ENCODE measurements around the gene WNT8B. TPM values are rescaled to one million over a fixed set of nuclear protein-coding genes. Genes with fewer than 3 reads are reported as not detected.

The WNT8B gene
- total and polyA plus RNA-seq, 7 experiments from 2014 or later = 0.09 to 0.44 (median 0.19) TPM; not detected in 3

- no peaks in the 10 kb centered on the region for H3K4me1 ChIP-seq (ENCODE audit: control insufficient read depth in 2 of 2, insufficient read depth in 2 of 2, low read length in 2 of 2)
- Mint-ChIP-seq H3K27me3 (no peaks in the 10 kb centered on the region), H3K36me3 (peaks cover 0 to 3% (median 0%) of the 10 kb centered on the region in 5 donors), H3K9me3 (no peaks in the 10 kb centered on the region), H3K4me1 (peaks cover 0 to 4% (median 0%) of the 10 kb centered on the region in 7 donors), H3K27ac (no peak overlapping the region), H3K4me3 (no peak overlapping the region)
- ChIA-PET CTCF (interaction anchor here (1.2 to 3.4 kb wide), 3 partner anchors 70 to 82 kb away, joined by 3 to 18 read pairs (median 6); no protein-coding TSS in a partner anchor), POLR2A (no interaction called here)
- no peak overlapping the region for H3K27ac ChIP-seq (ENCODE audit: low read depth, low read length)
- H3K4me3 ChIP-seq (ENCODE audit: low read length) = no peak overlapping the region
- H3K9me3 ChIP-seq (ENCODE audit: control insufficient read depth in 2 of 3, low read length in 3 of 3) = no peaks in the 10 kb centered on the region
- no peak for DNase-seq
- intact Hi-C loops (cut with micrococcal nuclease) = no loop called here
- no peak for ATAC-seq
- H3K27me3 ChIP-seq (ENCODE audit: control insufficient read depth in 2 of 2, insufficient read depth in 2 of 2, low read length in 2 of 2) = no peaks in the 10 kb centered on the region
- no peaks in the 10 kb centered on the region for H3K36me3 ChIP-seq (ENCODE audit: control insufficient read depth in 2 of 3, insufficient read depth in 3 of 3, low read length in 3 of 3)
These were observed 24.0 kb upstream of the WNT8B start for GRCh38 chr10:100438674-100439315.

GRCh38 chr10:100442548-100442947 lies 20.3 kb upstream of the WNT8B start:
- H3K27me3 Mint-ChIP-seq = no peaks in the 10 kb centered on the region
- peaks cover 0 to 6% (median 0%) of the 10 kb centered on the region in 5 donors for H3K36me3 Mint-ChIP-seq
- H3K27ac Mint-ChIP-seq = no peak overlapping the region
- DNase-seq (no peak), ATAC-seq (no peak)
- intact Hi-C loops (cut with micrococcal nuclease) = no loop called here
- Histone ChIP-seq H3K36me3 (ENCODE audit: control insufficient read depth in 2 of 3, insufficient read depth in 3 of 3, low read length in 3 of 3) (no peaks in the 10 kb centered on the region), H3K27me3 (ENCODE audit: control insufficient read depth in 2 of 2, insufficient read depth in 2 of 2, low read length in 2 of 2) (no peaks in the 10 kb centered on the region), H3K4me1 (ENCODE audit: control insufficient read depth in 2 of 2, insufficient read depth in 2 of 2, low read length in 2 of 2) (no peaks in the 10 kb centered on the region), H3K4me3 (ENCODE audit: low read length) (no peak overlapping the region), H3K27ac (ENCODE audit: low read depth, low read length) (no peak overlapping the region), H3K9me3 (ENCODE audit: control insufficient read depth in 2 of 3, low read length in 3 of 3) (no peaks in the 10 kb centered on the region)
- no peak overlapping the region for H3K4me3 Mint-ChIP-seq
- ChIA-PET POLR2A (no interaction called here), CTCF (no interaction called here)
- no peaks in the 10 kb centered on the region for H3K9me3 Mint-ChIP-seq
- no peaks in the 10 kb centered on the region for H3K4me1 Mint-ChIP-seq

GRCh38 chr10:100446130-100446761 lies 16.6 kb upstream of the WNT8B start:
- Histone ChIP-seq H3K4me1 (ENCODE audit: control insufficient read depth in 2 of 2, insufficient read depth in 2 of 2, low read length in 2 of 2) (no peaks in the 10 kb centered on the region), H3K36me3 (ENCODE audit: control insufficient read depth in 2 of 3, insufficient read depth in 3 of 3, low read length in 3 of 3) (no peaks in the 10 kb centered on the region), H3K27me3 (ENCODE audit: control insufficient read depth in 2 of 2, insufficient read depth in 2 of 2, low read length in 2 of 2) (no peaks in the 10 kb centered on the region), H3K9me3 (ENCODE audit: control insufficient read depth in 2 of 3, low read length in 3 of 3) (no peaks in the 10 kb centered on the region), H3K4me3 (ENCODE audit: low read length) (no peak overlapping the region), H3K27ac (ENCODE audit: low read depth, low read length) (no peak overlapping the region)
- H3K27ac Mint-ChIP-seq = no peak overlapping the region
- no peak for DNase-seq
- no peak overlapping the region for H3K4me3 Mint-ChIP-seq
- H3K9me3 Mint-ChIP-seq = no peaks in the 10 kb centered on the region
- no peaks in the 10 kb centered on the region for H3K4me1 Mint-ChIP-seq
- CTCF ChIA-PET = interaction anchor here (0.5 to 0.6 kb wide), 3 partner anchors 65 to 142 kb away, joined by 3 read pairs; no protein-coding TSS in a partner anchor
- peaks cover 0 to 6% (median 0%) of the 10 kb centered on the region in 5 donors for H3K36me3 Mint-ChIP-seq
- POLR2A ChIA-PET = no interaction called here
- no peaks in the 10 kb centered on the region for H3K27me3 Mint-ChIP-seq
- ATAC-seq = no peak
- intact Hi-C loops (cut with micrococcal nuclease) = no loop called here

- POLR2A ChIA-PET = no interaction called here
- no peak overlapping the region for H3K4me3 Mint-ChIP-seq
These were observed 15.1 kb upstream of the WNT8B start for GRCh38 chr10:100447663-100448062.

GRCh38 chr10:100448951-100449350 lies 13.9 kb upstream of the WNT8B start:
- no peaks in the 10 kb centered on the region for H3K9me3 Mint-ChIP-seq
- H3K27ac ChIP-seq (ENCODE audit: low read depth, low read length) = no peak overlapping the region
- H3K4me3 ChIP-seq (ENCODE audit: low read length) = no peak overlapping the region
- H3K9me3 ChIP-seq (ENCODE audit: control insufficient read depth in 2 of 3, low read length in 3 of 3) = no peaks in the 10 kb centered on the region
- H3K4me1 Mint-ChIP-seq = no peaks in the 10 kb centered on the region
- no peak for DNase-seq
- H3K4me3 Mint-ChIP-seq = no peak overlapping the region
- no peak for ATAC-seq
- H3K27ac Mint-ChIP-seq = no peak overlapping the region
- no peaks in the 10 kb centered on the region for H3K27me3 ChIP-seq (ENCODE audit: control insufficient read depth in 2 of 2, insufficient read depth in 2 of 2, low read length in 2 of 2)
- no peaks in the 10 kb centered on the region for H3K4me1 ChIP-seq (ENCODE audit: control insufficient read depth in 2 of 2, insufficient read depth in 2 of 2, low read length in 2 of 2)
- intact Hi-C loops (cut with micrococcal nuclease) = no loop called here
- ChIA-PET CTCF (no interaction called here), POLR2A (no interaction called here)
- H3K36me3 ChIP-seq (ENCODE audit: control insufficient read depth in 2 of 3, insufficient read depth in 3 of 3, low read length in 3 of 3) = no peaks in the 10 kb centered on the region
- peaks cover 0 to 8% (median 5%) of the 10 kb centered on the region in 5 donors for H3K27me3 Mint-ChIP-seq
- peaks cover 0 to 6% (median 0%) of the 10 kb centered on the region in 5 donors for H3K36me3 Mint-ChIP-seq

More at GRCh38 chr10:100447663-100448062, 15.1 kb upstream of the WNT8B start:
- H3K4me1 Mint-ChIP-seq = no peaks in the 10 kb centered on the region
- no peaks in the 10 kb centered on the region for H3K9me3 Mint-ChIP-seq
- no peak for ATAC-seq
- H3K27ac Mint-ChIP-seq = peak overlapping the region in 1 of 9 donors; percentile 51
- CTCF ChIA-PET = no interaction called here
- DNase-seq = no peak
- H3K27me3 Mint-ChIP-seq = peaks cover 0 to 8% (median 5%) of the 10 kb centered on the region in 5 donors
- Histone ChIP-seq H3K27me3 (ENCODE audit: control insufficient read depth in 2 of 2, insufficient read depth in 2 of 2, low read length in 2 of 2) (no peaks in the 10 kb centered on the region), H3K4me3 (ENCODE audit: low read length) (no peak overlapping the region), H3K36me3 (ENCODE audit: control insufficient read depth in 2 of 3, insufficient read depth in 3 of 3, low read length in 3 of 3) (no peaks in the 10 kb centered on the region), H3K27ac (ENCODE audit: low read depth, low read length) (no peak overlapping the region), H3K9me3 (ENCODE audit: control insufficient read depth in 2 of 3, low read length in 3 of 3) (no peaks in the 10 kb centered on the region), H3K4me1 (ENCODE audit: control insufficient read depth in 2 of 2, insufficient read depth in 2 of 2, low read length in 2 of 2) (no peaks in the 10 kb centered on the region)
- intact Hi-C loops (cut with micrococcal nuclease) = no loop called here
- peaks cover 0 to 6% (median 0%) of the 10 kb centered on the region in 5 donors for H3K36me3 Mint-ChIP-seq

DNA sequence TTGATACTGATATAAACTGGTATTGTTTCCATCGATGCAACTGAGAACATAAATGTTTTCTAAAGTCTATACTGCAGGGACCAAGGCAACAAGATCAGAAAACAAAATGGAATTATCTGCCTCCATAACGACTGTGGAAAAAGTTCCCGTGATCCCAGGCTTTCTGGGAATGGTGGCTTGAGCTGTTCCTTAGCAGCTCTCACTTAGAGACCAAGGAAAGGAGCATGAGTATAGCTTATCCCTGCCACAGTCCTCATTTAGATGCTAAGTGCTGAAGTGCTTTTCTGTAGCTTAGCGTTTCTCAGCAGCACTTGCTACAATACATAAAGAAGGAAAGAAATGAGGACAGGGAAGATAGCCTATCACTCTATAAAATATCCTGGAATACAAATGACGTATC lies 5.5 kb downstream of the WNT8B start:
- ATAC-seq = no peak
- H3K27ac Mint-ChIP-seq = no peak overlapping the region
- no peaks in the 10 kb centered on the region for H3K9me3 Mint-ChIP-seq
- Histone ChIP-seq H3K9me3 (ENCODE audit: control insufficient read depth in 2 of 3, low read length in 3 of 3) (no peaks in the 10 kb centered on the region), H3K4me3 (ENCODE audit: low read length) (no peak overlapping the region), H3K36me3 (ENCODE audit: control insufficient read depth in 2 of 3, insufficient read depth in 3 of 3, low read length in 3 of 3) (no peaks in the 10 kb centered on the region), H3K4me1 (ENCODE audit: control insufficient read depth in 2 of 2, insufficient read depth in 2 of 2, low read length in 2 of 2) (no peaks in the 10 kb centered on the region), H3K27me3 (ENCODE audit: control insufficient read depth in 2 of 2, insufficient read depth in 2 of 2, low read length in 2 of 2) (no peaks in the 10 kb centered on the region), H3K27ac (ENCODE audit: low read depth, low read length) (no peak overlapping the region)
- intact Hi-C loops (cut with micrococcal nuclease) = no loop called here
- DNase-seq = no peak
- CTCF ChIA-PET = no interaction called here
- POLR2A ChIA-PET = no interaction called here
- H3K36me3 Mint-ChIP-seq = peaks cover 0 to 15% (median 0%) of the 10 kb centered on the region in 5 donors
- H3K27me3 Mint-ChIP-seq = peaks cover 0 to 10% (median 0%) of the 10 kb centered on the region in 5 donors
- H3K4me3 Mint-ChIP-seq = no peak overlapping the region
- no peaks in the 10 kb centered on the region for H3K4me1 Mint-ChIP-seq

DNA sequence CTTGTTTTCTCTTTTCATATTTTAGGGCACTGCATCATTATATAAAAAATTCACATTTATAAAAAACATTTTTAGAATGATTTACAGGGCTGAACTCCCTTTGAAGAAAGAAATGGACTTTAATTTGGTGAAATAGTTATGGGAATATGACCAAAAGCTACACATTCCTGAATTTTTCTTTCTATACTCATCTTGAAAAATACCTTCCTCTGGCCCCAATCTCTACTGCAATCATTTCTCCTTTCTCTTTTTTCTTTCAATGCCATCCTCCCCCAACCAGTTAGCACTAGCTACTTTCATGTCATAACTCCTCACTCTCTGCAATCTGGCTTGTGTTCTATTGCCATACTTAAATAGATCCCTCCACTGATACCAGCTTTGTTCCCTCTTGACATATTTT lies 6.2 kb downstream of the WNT8B start:
- Mint-ChIP-seq H3K36me3 (peaks cover 0 to 21% (median 0%) of the 10 kb centered on the region in 5 donors), H3K4me1 (no peaks in the 10 kb centered on the region), H3K9me3 (no peaks in the 10 kb centered on the region), H3K4me3 (no peak overlapping the region), H3K27me3 (peaks cover 0 to 10% (median 0%) of the 10 kb centered on the region in 5 donors), H3K27ac (no peak overlapping the region)
- H3K4me3 ChIP-seq (ENCODE audit: low read length) = no peak overlapping the region
- intact Hi-C loops (cut with micrococcal nuclease) = no loop called here
- H3K9me3 ChIP-seq (ENCODE audit: control insufficient read depth in 2 of 3, low read length in 3 of 3) = no peaks in the 10 kb centered on the region
- no peak overlapping the region for H3K27ac ChIP-seq (ENCODE audit: low read depth, low read length)
- ChIA-PET CTCF (interaction anchor here (0.8 to 0.9 kb wide), 2 partner anchors 13 to 40 kb away, joined by 3 read pairs; no protein-coding TSS in a partner anchor), POLR2A (no interaction called here)
- ATAC-seq (no peak), DNase-seq (no peak)
- H3K4me1 ChIP-seq (ENCODE audit: control insufficient read depth in 2 of 2, insufficient read depth in 2 of 2, low read length in 2 of 2) = no peaks in the 10 kb centered on the region
- no peaks in the 10 kb centered on the region for H3K36me3 ChIP-seq (ENCODE audit: control insufficient read depth in 2 of 3, insufficient read depth in 3 of 3, low read length in 3 of 3)
- H3K27me3 ChIP-seq (ENCODE audit: control insufficient read depth in 2 of 2, insufficient read depth in 2 of 2, low read length in 2 of 2) = no peaks in the 10 kb centered on the region
